ENCODE measurements around the gene ALAD. TPM values are rescaled to one million over a fixed set of nuclear protein-coding genes. Genes with fewer than 3 reads are reported as not detected.

ALAD gene
- total and polyA plus RNA-seq, 9 of the 15 experiments (the other 6 are each of a cell fraction or from before 2014, with no cell fraction given), result 1.3 to 12.7 (median 6.8) TPM

DNA sequence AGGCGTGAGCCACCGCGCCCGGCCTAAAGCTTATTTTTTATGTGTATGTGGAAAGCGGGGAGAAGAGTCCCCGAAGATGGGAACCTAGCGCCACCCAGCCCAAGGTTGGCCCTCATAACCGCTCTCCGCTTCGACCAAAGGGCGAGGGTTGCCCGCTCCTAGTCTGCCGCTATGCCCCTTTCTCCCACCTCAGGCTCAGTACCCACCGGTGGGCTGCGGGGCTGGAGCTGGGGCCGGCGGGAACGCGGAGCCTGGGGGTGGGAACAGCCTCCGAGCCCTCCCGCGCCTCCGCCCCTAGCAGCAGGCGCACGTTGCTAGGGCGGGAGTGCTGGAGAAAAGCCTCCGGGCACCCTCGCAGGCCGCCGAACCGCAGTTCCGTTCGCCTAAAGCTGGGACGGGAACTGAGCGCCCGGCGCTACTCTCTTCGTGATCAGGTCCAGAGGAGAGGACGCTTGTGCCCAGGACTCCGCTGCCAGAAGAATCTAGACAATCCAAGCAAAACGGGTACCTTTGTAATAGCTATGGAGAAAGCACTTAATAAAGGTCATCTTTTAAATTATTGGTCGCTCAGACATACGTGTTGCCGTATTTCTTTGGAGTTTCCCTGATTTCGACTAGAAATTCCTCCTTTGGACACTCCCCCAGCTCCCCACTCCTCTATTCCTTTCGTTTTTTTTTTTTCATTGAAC lies 60.9 kb downstream of the ALAD start, which contains the start of gene WDR31 (continued):
- TF ChIP-seq ARID3A (IDR thresholded peaks at IDR 0.05; ENCODE audit: borderline replicate concordance, low read depth, low read length), result no peak
- 0 out of 2 replicates have a peak, but pooled peaks have one; percentile 40 for TF ChIP-seq TRIM28 (IDR thresholded peaks at IDR 0.05)
- 0 out of 2 replicates have a peak, but pooled peaks have one; percentile 15 for TF ChIP-seq DPF2 (IDR thresholded peaks at IDR 0.05)
- peak; percentile 90 for TF ChIP-seq HMGN3 (IDR thresholded peaks at IDR 0.05; ENCODE audit: borderline replicate concordance, extremely low read depth, insufficient read length, low read depth, low read length)
- TF ChIP-seq MTA2 (IDR thresholded peaks at IDR 0.05; ENCODE audit: low read depth), result no peak
- 0 out of 4 replicates have a peak, but pooled peaks of 1 of the 2 experiments have one; percentile 34 for TF ChIP-seq ARNT (IDR thresholded peaks at IDR 0.05)
- no peak for TF ChIP-seq FUS (optimal IDR thresholded peaks at IDR 0.05; ENCODE audit: low read depth, low read length)
- TF ChIP-seq E2F4 (CRISPR knock-in tag; IDR thresholded peaks at IDR 0.05; ENCODE audit: low read depth), result 0 out of 2 replicates have a peak, but pooled peaks have one; percentile 41
- TF ChIP-seq SOX6 (IDR thresholded peaks at IDR 0.05), result peak; percentile 81
- TF ChIP-seq SMAD3 (CRISPR knock-in tag; conservative IDR thresholded peaks at IDR 0.05), result no peak; the same call in 1 of the 2 replicates
- no peak for TF ChIP-seq ZNF551 (CRISPR knock-in tag; IDR thresholded peaks at IDR 0.05)
- peak; percentile 38; the same call in 1 of the 2 replicates for TF ChIP-seq NFE2 (IDR thresholded peaks at IDR 0.05; ENCODE audit: low read depth)
- TF ChIP-seq ZNF780A (CRISPR knock-in tag; IDR thresholded peaks at IDR 0.05), result no peak
- no peak for TF ChIP-seq ZNF165 (CRISPR knock-in tag; IDR thresholded peaks at IDR 0.05; ENCODE audit: borderline replicate concordance)
- peak; percentile 80 for TF ChIP-seq L3MBTL2 (IDR thresholded peaks at IDR 0.05)
- TF ChIP-seq BCL6 (CRISPR knock-in tag; IDR thresholded peaks at IDR 0.05), result no peak
- no peak for TF ChIP-seq ZNF318 (IDR thresholded peaks at IDR 0.05; ENCODE audit: borderline replicate concordance in 1 of 2, low read depth in 1 of 2)
- TF ChIP-seq ZNF41 (CRISPR knock-in tag; conservative IDR thresholded peaks at IDR 0.05), result no peak
- TF ChIP-seq ARID1B (IDR thresholded peaks at IDR 0.05), result no peak; the same call in 1 of the 2 replicates
